ENCODE results near the gene UBA1. TPM values are rescaled to one million over a fixed set of nuclear protein-coding genes. Genes with fewer than 3 reads are reported as not detected.

UBA1 gene
- total and polyA plus RNA-seq, 11 donors = 86.9 to 171 (median 130) TPM

- 2 to 35% (median 12%) methylated on average over 24 to 40 of the region's 40 CpGs for WGBS, 4 donors
- Histone ChIP-seq H3K27me3 (peaks cover 0 to 39% (median 0%) of the 10 kb centered on the region in 9 donors), H3K36me3 (peaks cover 0 to 14% (median 9%) of the 10 kb centered on the region in 9 donors), H3K4me1 (peaks cover 0 to 38% (median 11%) of the 10 kb centered on the region in 12 donors), H3K4me3 (peak overlapping the region; percentile 43 to 78 (median 59)), H3K9me3 (no peaks in the 10 kb centered on the region), H3K27ac (peak overlapping the region in 8 of 12 donors; percentile 39 to 64 (median 51))
- ATAC-seq (peak; percentile 80 to 92 (median 88)), DNase-seq (peak; percentile 84 to 91 (median 89))
- intact Hi-C loops (cut with DNase I) = loop anchor here in 9 of 10 donors (5.0 to 10.0 kb wide), 6 partner anchors 192 to 834 kb away; partner anchors contain the start of genes ELK1 (in 3 of the 9) and UXT (in 2 of the 9)
- TF ChIP-seq POLR2A (IDR thresholded peaks at IDR 0.05) (peak in 1 of 2 donors; percentile 38), CTCF (IDR thresholded peaks at IDR 0.05) (no peak)
Observed at GRCh38 chrX:47190445-47191269, 3.0 kb upstream of the UBA1 start.

- WGBS, 4 donors = 11 to 49% (median 26%) methylated on average over 21 to 26 of the region's 26 CpGs
- Histone ChIP-seq H3K27ac (peak overlapping the region in 7 of 12 donors; percentile 39 to 64 (median 52)), H3K4me1 (peaks cover 0 to 45% (median 18%) of the 10 kb centered on the region in 12 donors), H3K9me3 (no peaks in the 10 kb centered on the region), H3K27me3 (peaks cover 0 to 32% (median 0%) of the 10 kb centered on the region in 9 donors), H3K4me3 (peak overlapping the region; percentile 43 to 78 (median 59)), H3K36me3 (peaks cover 0 to 7% (median 3%) of the 10 kb centered on the region in 9 donors)
- ATAC-seq (no peak), DNase-seq (no peak)
- intact Hi-C loops (cut with DNase I) = loop anchor here in 9 of 10 donors (5.0 to 10.0 kb wide), 6 partner anchors 191 to 833 kb away; partner anchors contain the start of genes ELK1 (in 3 of the 9) and UXT (in 2 of the 9)
- TF ChIP-seq POLR2A (IDR thresholded peaks at IDR 0.05) (no peak), CTCF (IDR thresholded peaks at IDR 0.05) (no peak)
Observed at GRCh38 chrX:47191331-47191730, 2.3 kb upstream of the UBA1 start.

GRCh38 chrX:47191806-47192401 lies 1.7 kb upstream of the UBA1 start:
- Histone ChIP-seq H3K4me3 (peak overlapping the region in 8 of 12 donors; percentile 43 to 78 (median 61)), H3K4me1 (peaks cover 0 to 50% (median 23%) of the 10 kb centered on the region in 12 donors), H3K27me3 (peaks cover 0 to 27% (median 0%) of the 10 kb centered on the region in 9 donors), H3K27ac (no peak overlapping the region), H3K36me3 (peaks cover 0 to 3% (median under 1%) of the 10 kb centered on the region in 9 donors), H3K9me3 (no peaks in the 10 kb centered on the region)
- no peak for TF ChIP-seq POLR2A (IDR thresholded peaks at IDR 0.05)
- no peak for TF ChIP-seq CTCF (IDR thresholded peaks at IDR 0.05)
- DNase-seq (peak in 1 of 5 donors; percentile 17), ATAC-seq (no peak)
- intact Hi-C loops (cut with DNase I) = loop anchor here (2.0 to 10.0 kb wide), 9 partner anchors 190 to 833 kb away; partner anchors contain the start of genes ELK1 (in 3 of the 10), UXT (in 2 of the 10) and ZNF41 (in 1 of the 10)
- WGBS, 4 donors = 70 to 77% (median 75%) methylated on average over 16 of the region's 16 CpGs

All from heart left ventricle (tissue), 16 donors.